ENCODE results near the gene TMEM17. TPM values are rescaled to one million over a fixed set of nuclear protein-coding genes. Genes with fewer than 3 reads are reported as not detected.

TMEM17 gene
- total and polyA plus RNA-seq, 2 of the 13 experiments (the other 11 are each of a cell fraction or from before 2014, with no cell fraction given) = 0.22 to 0.50 TPM

DNA sequence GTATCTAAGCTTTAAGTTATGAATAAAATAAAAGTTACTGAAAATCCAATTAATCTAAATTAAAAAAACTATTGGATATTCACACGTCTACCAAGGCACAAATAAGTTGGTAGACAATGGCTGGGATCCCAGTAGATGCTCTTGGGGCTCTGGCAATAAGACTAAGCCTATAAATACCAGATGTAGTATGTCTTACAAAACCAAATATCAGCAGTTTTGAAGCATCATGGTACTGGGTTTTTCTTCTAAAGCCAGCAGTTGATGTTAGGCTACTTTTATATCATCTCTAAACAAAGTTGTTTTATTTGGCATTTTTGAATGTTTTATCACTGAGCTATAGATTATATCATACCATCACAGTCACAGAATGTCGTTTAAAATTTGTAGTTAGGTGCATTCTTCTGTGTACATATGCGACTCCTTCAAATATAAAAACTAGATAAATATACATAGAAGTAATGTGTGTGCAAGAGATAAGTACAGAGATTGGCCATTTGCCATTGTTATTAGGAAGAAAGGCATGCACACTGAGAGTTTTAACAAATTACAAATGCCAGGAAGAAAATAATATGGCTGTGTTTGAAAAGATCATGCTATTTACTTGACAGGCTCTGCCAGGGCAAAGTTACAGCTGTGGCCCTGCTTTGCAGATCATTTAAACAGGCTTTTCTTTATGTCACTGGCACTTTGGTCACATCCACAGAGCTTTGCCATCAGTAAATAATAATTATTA lies 21.6 kb upstream of the TMEM17 start (continued):
- TF ChIP-seq, protein P1, sequence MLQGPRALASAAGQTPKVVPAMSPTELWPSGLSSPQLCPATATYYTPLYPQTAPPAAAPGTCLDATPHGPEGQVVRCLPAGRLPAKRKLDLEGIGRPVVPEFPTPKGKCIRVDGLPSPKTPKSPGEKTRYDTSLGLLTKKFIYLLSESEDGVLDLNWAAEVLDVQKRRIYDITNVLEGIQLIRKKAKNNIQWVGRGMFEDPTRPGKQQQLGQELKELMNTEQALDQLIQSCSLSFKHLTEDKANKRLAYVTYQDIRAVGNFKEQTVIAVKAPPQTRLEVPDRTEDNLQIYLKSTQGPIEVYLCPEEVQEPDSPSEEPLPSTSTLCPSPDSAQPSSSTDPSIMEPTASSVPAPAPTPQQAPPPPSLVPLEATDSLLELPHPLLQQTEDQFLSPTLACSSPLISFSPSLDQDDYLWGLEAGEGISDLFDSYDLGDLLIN (CRISPR knock-in tag; IDR thresholded peaks at IDR 0.05; ENCODE audit: borderline replicate concordance) = no peak
- TF ChIP-seq RFX3 (CRISPR knock-in tag; IDR thresholded peaks at IDR 0.05) (no peak), PCBP1 (IDR thresholded peaks at IDR 0.05; ENCODE audit: borderline replicate concordance, low read depth, low read length) (no peak), ZFY (CRISPR knock-in tag; IDR thresholded peaks at IDR 0.05) (no peak; the same call in 1 of the 2 replicates), ZNF704 (CRISPR knock-in tag; IDR thresholded peaks at IDR 0.05; ENCODE audit: borderline replicate concordance) (no peak), ZNF143 (CRISPR knock-in tag; IDR thresholded peaks at IDR 0.05) (no peak), ATF6 (CRISPR knock-in tag; conservative IDR thresholded peaks at IDR 0.05) (no peak), ZNF282 (IDR thresholded peaks at IDR 0.05; ENCODE audit: partially characterized antibody) (no peak), ATF1 (CRISPR knock-in tag; IDR thresholded peaks at IDR 0.05) (no peak), TOE1 (CRISPR knock-in tag; IDR thresholded peaks at IDR 0.05) (no peak), PBX3 (CRISPR knock-in tag; IDR thresholded peaks at IDR 0.05; ENCODE audit: borderline replicate concordance) (no peak), ZFP36L2 (CRISPR knock-in tag; IDR thresholded peaks at IDR 0.05) (no peak), ZMYM2 (CRISPR knock-in tag; IDR thresholded peaks at IDR 0.05) (no peak), CSRNP1 (CRISPR knock-in tag; IDR thresholded peaks at IDR 0.05) (no peak), HNRNPL (IDR thresholded peaks at IDR 0.05; ENCODE audit: low read depth, low read length) (peak; percentile 71; the same call in 1 of the 2 replicates), SPEN (CRISPR knock-in tag; IDR thresholded peaks at IDR 0.05; ENCODE audit: low read depth) (no peak), STAG1 (CRISPR knock-in tag; IDR thresholded peaks at IDR 0.05) (no peak), ZNF775 (CRISPR knock-in tag; IDR thresholded peaks at IDR 0.05; ENCODE audit: borderline replicate concordance) (no peak)
- TF ChIP-seq, protein P2, sequence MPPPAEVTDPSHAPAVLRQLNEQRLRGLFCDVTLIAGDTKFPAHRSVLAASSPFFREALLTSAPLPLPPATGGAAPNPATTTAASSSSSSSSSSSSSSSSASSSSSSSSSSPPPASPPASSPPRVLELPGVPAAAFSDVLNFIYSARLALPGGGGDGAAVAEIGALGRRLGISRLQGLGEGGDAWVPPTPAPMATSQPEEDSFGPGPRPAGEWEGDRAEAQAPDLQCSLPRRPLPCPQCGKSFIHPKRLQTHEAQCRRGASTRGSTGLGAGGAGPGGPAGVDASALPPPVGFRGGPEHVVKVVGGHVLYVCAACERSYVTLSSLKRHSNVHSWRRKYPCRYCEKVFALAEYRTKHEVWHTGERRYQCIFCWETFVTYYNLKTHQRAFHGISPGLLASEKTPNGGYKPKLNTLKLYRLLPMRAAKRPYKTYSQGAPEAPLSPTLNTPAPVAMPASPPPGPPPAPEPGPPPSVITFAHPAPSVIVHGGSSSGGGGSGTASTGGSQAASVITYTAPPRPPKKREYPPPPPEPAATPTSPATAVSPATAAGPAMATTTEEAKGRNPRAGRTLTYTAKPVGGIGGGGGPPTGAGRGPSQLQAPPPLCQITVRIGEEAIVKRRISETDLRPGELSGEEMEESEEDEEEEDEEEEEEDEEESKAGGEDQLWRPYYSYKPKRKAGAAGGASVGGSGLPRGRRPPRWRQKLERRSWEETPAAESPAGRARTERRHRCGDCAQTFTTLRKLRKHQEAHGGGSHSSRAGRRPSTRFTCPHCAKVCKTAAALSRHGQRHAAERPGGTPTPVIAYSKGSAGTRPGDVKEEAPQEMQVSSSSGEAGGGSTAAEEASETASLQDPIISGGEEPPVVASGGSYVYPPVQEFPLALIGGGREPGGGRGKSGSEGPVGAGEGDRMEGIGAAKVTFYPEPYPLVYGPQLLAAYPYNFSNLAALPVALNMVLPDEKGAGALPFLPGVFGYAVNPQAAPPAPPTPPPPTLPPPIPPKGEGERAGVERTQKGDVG (CRISPR knock-in tag; IDR thresholded peaks at IDR 0.05; ENCODE audit: borderline replicate concordance) = no peak
